Left kidney (tissue), 2 donors: ENCODE data around the gene ALOXE3. TPM values are rescaled to one million over a fixed set of nuclear protein-coding genes. Genes with fewer than 3 reads are reported as not detected.
"Not testable (repeated sequence)": the region's sequence is repeated elsewhere in the genome, so short reads cannot be mapped to it uniquely, and the experiment has no call there.

ENCODE experiments used
- DNase-seq: peaks from one replicate; pipeline ENCODE4 v3.0.0-alpha.2; 2013
- polyA plus RNA-seq: library from polyadenylated mRNA; unstranded; fragments of 120-200 nt; gene quantifications from one replicate; pipeline ENCODE4 v1.2.1, GENCODE V29; 2013; ENCODE audit not compliant: insufficient read length

The ALOXE3 gene
- polyA plus RNA-seq, 1 donor = not detected

DNA sequence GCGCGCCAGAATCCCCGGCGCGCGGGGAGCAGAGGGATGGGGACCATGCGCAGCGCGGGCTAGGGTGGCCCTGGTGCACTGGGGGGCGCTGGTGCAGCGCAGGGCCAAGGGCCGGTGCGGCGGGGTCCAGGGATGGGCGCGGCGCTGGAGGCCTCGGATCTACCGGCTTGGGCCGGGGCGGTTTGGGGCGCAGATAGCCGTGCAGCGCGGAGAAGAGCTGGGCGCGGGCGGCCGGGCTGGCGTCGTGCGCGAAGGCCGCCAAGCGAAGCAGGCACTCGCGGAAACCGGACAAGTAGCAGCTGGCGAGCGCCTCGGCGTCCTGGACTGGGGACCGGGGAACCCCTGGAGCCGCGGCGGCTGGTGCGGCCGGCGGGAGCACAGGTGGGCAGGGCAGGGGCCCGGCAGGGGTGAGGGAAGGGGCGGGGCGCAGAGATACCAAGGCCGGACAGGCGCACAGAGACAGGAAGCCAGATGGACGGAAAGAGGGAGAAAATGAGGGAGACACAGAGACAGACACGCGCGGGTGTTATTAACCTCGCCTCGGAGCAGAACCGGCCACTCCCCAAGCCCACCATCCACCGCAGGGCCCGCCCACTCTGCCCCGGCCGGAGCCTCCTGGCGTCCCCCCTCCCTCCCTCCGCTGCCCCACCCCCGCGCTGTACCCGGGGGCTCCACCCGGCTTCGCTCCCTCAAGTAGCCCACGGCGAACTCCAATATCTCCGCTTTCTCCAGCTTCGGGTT is 3.5 kb upstream of the ALOXE3 start:
- DNase-seq = no peak

DNA sequence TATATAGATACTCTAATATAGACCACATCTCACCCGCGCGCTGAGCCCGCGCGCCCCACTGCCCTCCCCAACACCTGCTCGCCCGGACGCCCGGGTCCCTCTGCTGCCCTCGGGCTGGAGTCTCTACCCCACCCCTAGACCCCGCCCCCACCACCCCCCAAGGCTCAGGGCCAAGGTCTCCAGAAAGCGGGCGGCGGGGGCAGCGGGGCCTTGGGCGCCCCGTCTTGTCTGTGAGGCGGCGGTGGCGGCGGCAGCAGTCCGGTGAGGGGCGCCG is 3.0 kb upstream of the ALOXE3 start:
- DNase-seq = no peak

DNA sequence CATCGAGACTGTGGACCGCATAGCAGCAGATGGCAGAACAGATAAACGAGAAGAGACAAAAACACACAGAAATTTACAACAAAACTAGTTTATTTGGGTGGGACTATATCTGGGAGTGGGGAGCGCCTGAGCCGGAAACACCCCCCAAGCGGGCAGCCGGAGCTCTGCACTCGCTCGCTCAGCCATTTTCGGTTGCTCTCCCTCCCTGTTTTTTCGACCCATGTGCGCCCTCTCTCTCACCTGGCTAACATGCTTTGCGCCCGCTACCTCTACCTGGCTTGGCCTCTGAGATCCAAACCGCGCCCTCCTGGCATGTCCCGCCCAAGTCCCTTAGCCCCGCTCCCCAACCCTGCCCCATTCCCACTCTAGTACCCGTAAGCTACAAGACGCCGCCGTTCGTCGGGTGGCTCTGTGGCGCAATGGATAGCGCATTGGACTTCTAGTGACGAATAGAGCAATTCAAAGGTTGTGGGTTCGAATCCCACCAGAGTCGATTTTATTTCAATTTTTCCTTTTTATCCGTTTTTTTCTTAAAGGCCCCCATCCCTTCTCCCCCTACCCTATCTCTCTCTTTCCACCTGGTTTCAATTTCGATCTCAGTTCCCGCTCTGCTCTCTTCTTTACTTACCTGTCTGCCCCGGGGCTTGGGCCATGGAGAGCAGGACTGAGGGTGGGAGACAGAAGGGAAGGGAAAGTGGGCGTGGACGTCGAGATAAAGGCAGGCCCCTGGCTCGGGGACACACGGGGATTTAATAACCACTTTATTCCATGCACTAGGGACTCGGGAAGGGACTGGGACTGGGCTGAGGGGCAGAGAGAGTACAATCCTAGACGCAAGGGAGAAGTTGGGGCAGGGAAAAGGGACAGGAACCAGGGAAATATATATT is 2.4 kb upstream of the ALOXE3 start:
- DNase-seq = no peak

DNA sequence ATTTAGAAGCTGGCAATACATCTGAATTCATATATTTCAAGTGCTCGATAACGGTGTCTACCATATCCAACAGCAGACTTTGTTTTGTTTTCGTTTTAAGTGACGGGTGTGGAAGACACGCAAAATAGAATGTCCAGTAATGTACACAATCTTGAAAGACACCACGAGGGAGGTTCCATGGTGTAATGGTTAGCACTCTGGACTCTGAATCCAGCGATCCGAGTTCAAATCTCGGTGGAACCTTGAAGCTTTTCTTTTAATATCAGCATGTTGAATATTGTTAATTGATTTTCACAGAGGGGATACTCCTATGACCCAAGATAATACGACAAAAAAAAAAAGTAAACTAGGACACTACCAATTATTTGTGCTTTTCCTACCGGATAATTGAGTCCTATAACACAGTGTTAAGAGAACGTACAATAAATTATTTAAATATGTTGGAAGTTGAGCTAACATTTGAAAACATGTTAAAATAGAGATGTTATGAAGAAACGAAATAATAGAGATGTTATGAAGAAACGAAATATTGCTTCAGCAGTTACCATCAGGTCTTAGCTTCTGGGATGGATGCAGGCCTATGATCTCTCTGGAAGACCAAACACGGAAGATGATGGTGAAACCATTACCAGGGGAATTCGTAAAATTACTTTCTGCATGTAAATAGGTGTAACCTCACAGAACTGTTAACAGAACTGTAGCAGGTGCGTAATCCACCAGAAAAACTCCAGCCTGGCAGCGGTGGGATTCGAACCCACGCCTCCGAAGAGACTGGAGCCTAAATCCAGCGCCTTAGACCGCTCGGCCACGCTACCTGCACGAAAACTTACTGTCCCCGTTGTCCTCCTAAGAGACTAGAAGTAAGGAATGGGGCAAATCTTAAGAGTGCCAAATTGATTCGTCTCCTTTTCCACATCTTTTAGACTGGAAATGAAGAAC is 1.5 kb upstream of the ALOXE3 start:
- DNase-seq = peak; percentile 96

DNA sequence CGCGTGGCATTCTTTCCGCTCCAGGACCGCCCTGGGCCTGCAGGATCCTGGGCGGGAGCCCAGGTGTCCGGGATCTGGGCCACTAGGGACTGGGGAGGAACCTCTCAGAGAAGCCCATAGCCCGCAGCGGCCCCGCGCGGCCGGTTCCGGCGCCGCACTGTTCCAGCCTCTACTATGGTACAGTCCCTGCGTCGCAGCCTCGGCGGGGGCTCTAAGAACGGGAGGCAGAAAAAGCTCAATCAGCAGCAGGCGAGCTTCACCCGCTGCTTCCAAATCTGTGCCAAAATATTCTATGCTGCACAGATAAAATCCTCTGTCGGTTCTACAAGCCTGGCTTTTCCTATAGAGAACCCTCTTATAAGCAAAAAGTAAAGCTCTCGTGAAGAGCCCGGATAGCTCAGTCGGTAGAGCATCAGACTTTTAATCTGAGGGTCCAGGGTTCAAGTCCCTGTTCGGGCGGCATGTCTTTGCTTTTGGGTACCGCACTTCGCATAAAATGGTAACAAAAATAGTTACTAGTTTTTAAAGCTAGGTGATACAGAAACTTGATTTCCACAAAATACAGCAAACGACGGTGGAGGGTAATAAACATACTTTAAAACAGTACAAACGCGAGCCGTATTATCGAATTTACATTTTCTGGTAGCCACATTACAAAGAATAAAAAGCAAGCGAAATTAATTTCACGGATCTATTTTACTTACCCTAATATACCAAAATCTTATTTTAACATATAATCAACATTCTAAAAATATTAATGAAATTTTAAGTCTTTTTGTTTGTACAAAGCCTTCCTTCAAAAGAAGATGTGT is 661 bp upstream of the ALOXE3 start:
- no peak for DNase-seq

DNA sequence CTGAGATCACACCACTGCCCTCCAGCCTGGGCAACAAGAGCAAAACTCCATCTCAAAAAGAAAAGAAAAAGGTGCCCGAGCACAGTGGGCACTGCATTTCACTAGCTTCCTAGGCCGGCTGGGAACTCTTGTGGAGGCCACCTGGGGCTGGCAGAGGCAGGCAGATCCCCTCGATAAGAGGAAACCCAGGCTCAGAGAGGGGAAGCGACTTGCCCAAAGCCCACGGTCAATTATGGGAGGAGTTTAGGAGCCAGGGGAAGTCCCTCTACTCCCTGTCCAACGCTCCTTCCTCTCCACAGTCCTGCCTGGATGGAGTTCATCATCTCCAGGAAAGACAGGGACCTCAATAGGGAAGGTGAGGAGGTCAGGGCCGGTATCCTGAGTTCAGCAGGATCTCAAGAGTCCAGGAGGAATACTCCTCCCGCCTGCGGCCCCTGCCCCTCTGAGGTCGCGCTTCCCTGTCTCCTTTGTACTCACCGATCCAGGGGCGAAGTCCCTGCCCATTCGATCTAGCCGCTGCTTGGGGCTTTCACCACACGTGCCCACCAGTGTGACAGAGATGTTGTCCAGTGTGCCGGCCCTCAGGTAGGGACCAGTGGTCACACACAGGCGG is 841 bp downstream of the ALOXE3 start:
- no peak for DNase-seq

DNA sequence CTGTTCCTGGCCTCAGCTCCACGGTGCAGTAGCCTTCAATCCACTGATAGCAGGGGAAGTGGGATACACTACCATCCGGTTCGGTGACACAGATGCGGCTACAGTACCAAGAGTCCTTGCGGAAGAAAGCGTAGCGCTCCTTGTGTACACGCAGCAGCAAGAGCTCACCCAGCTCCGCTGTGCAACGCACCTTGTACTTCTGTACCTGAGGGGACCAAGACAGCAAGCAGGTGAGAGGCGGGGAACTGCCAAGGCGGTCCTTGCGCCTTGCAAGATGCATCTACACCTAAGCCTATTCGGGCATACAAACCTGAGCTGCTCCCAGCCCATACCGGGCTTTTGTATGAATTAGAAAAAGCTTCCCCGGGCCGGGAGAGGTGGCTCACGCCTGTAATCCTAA is 1.5 kb downstream of the ALOXE3 start:
- DNase-seq = no peak

DNA sequence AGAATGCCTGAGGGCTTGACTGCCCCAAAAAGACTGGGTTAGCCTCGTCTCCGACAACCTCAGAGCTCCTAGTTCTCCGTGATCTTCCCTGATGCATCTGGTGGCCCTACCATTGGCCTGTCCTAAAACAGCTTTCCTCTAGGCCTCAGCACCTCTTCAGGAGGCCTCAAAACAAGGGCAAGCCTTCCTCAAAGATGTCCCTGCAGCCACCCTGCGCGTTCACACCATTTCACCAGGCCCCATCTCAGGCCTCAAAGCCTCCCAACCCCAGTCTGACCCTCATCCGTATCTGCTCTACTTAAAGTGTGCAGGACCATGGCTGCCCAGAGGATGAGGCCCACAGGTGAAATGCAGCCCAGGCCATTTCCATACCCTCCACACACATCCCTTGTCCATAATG is 7.4 kb downstream of the ALOXE3 start:
- DNase-seq = no peak

DNA sequence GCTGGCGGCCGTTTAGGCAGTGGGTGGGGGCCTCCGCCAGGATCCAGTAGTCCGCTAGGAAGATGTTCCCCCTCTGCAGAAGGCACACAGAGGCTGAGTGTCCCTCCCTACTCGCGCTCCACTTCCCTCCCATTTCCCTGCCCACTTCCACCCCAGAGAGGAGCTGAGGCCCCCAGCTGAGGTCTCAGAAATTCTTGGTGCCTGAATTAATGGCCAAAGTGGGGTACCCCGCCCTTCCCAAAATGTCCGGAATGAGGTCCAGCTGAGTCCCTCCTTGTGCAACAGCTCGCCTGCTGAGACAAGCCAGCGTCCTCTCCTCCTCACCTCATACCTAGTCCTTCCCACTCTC is 7.9 kb downstream of the ALOXE3 start:
- no peak for DNase-seq

DNA sequence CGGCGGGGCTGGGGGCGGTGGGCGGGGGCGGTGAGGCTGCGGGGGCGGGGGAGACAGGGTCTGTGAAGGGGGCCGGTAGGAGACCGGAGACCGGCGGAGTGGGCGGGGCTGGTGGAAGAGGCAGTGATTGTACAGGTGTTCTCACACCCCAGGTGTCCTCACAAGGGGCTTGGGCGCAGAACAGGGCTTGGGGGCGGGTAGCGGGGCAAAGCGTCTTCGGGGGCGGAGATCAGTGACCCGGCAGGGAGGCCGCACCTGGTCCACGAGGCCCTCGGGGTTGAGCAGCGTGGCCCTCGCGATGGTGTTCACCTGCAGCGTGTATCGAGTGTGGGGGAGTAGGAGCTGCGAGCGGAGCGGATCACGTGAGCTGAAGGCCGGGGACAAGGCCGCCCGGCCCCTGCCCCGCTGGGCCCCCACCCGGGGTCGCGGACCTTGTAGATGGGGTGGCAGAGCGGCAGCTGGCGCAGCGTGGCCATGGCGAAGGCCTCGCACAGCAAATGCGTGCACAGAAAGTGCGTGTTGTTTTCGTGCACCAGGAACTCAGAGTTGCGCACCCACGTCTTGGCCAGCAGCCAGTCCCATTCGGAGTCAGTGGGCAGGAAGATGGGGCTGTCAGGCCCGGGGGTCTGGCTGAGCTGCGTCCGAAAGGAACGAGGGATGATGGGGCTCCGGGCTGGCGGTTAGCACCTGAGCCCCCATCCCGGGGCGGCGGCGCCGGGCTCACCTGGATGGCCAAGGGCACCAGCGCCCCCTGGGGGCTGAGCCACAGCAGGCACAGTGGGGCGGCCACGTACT is 8.5 kb downstream of the ALOXE3 start:
- DNase-seq = no peak

DNA sequence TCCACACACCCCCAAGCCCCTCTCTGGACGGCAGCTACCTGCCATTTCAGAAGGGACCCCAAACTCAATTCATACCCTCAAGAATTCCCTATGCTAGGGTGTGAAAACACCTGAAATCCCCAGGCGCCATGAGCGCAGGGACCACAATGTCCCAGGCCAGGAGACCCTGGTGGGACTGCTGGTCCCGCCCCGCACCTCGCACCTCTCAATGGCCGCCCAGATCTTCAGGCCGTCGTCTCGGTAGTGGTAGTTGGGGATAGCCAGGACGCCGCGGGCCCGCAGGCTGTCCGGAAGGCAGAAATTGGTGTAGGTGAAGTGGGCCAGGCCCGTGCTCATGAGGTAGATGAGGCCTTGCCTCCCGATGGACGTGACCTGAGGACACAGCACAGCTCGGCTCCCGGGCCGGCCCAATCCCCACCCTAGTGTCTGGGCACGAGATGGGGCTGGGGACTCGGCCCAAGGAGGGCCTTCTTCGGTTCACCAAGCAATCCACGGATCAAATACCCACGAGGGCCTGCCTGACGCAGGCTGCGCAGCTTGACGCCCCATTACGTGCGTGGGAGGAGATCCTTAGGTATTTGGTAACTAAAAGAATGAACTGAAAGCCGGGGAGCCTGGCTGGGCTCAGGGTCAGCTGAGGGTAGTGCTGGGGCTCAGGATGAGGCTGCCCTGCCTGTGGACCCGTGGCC is 9.2 kb downstream of the ALOXE3 start:
- no peak for DNase-seq

DNA sequence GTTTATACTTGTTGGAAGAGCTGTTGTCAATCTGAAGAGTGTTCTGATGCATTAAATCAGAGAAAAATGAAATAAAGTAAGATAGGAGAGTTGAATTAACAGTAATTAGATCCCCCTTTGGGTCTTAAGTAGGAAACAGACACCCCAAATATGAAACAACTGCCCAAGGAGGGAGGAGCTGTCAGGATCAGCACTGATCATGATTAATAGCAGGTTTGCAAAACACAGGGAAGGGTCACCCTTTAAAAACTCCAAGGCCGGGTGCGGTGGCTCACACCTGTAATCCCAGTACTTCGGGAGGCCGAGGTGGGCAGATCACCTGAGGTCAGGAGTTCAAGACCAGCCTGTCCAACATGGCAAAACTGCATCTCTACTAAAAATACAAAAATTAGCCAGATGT is 11.3 kb downstream of the ALOXE3 start:
- not testable (repeated sequence) for DNase-seq

DNA sequence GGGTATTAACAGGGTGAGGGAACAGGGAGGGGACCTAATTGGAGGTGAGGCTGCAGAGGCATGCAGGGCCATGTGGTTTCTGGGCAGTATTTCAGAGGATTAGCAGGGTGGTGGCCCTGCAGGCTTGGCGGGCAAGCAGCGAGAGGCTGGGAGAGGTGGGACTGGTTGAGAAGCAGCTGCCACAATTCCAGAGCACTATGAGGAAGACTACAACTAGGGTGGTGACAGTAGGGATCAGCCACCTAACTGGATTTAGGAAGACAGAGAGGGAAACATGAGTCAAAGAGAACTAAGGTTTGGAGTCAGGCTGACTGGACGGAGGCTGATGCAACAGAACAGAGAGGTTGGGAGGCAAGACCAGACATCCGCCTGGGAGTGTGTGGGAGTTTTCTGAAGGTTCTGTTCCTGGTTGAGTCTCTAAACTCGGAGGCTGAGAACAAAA is 12.3 kb downstream of the ALOXE3 start:
- no peak for DNase-seq

DNA sequence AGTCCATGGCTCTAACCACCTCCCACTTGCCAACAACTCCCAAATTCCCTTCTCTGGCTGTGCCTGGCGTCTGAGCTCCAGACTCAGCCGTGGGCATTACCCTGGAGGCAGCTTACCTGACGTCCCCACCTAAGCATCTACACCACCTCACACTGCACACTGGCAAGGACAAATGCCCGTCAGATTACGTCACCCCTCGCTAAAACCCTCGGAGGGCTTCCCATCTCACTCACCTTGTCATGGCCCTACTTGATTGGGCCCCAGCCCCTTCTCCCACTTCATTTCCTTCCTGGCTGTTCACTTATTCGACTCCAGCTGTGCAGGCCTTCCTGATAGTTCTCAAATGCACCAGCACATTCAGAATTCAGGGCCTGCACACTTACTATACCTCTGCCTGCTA is 13.4 kb downstream of the ALOXE3 start:
- DNase-seq = no peak

DNA sequence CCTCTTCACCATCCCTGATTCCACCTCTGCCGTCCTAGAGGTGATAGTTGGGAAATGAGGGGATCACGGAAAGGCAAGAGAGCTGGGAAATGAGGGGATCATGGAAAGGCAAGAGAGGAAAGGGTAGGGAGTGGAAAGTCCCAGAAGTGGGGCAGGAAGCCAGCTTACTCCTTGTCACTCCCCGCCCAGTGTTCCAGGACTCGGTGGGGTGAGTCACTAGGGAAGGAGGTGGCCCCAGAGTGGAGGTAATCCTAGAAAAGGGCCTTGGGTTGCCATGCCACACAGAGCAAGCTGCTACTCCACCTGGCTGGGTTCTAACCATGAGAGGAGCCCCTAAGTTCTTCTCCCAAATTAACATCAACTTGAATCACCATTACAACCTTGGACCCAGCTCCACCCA is 14.8 kb downstream of the ALOXE3 start:
- no peak for DNase-seq

DNA sequence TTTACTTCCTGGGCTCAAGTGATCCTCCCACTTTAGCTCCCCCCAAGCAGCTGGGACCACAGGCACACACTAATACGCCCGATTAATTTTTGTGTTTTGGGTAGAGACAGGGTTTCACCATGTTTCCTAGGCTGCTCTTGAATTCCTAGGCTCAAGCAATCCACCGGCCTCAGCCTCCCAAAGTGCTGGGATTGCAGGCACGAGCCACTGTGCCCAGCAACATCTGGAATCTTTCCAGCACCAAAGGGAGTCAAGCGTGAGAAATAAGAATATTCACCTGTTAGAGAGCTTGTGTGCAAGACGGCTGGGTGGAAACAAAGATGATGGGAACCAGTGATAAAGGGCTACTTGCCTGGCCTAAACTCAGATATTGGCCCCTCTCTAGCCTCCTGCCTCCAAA is 16.6 kb downstream of the ALOXE3 start:
- peak; percentile 13 for DNase-seq

DNA sequence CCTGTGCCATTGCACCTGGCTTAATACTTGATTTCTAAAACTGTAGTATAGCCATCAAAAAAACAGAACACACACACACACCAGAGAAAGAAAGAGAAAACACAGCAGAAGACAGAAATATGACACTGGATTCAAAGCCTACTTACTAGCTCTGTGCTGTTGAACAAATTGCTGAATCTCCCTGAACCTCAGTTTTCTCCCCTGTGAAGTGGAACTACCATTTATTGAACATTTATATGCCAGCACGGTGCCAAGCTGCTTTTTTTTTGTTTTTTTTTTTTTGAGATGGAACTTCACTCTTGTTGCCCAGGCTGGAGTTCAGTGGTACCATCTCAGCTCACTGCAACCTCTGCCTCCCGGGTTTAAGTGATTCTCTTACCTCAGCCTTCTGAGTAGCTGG is 17.6 kb downstream of the ALOXE3 start:
- DNase-seq = no peak

DNA sequence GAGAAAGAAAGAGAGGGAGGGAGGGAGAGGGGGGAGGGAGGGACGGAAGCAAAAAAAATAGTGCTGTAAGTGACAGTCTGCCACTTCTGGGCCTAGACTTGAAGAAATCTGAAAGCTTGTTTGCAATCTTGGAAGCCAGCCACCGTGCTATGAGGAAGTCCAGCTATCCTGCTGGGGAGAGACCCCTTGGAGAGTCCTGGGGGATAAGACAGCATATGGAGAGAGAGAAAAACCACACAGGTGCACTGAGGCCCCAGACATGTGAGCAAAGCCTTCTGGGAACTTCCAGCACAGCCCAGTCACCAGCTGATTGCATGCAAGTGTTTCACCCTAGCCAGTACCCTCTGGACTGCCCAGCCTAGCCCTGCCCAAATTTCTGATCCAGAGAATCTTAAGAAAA is 18.2 kb downstream of the ALOXE3 start:
- DNase-seq = no peak

DNA sequence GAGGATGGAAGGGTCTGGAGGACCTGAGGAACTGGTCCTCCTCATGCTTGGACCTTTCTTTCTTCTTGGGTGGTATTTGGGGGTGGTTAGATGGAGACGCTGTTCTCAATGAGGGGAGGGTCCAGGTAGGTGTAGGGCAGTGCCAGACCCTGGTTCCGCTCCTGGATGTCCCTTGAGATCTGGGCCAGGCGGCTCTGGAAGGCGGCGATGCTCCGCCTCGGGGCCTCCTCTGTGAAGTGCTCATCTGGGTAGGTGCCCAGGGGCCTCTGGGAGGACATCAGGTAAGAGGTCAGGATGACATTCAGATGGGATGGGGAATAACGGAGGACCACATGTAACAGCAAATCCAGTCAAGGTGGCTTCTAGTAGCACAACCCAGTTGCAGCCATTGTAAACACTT is 21.8 kb downstream of the ALOXE3 start:
- no peak for DNase-seq

DNA sequence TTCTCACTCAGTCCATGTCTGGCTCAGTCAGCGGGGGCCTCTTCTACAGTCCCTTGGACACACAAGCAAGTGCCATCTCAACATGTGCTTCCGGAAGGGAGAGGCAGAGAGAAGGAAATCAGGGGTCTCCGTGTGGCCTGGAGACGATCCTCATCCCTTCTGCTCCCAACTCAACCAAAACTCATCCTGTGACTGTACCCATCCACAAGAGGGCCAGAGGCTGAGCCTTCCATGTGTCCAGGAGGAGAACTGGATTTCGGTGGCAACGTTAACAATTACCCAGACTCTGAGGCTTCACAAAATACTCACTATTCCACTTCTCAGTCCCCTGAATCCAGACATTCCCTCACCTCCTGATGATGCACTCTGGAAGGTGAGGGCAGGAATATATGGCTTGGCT is 23.0 kb downstream of the ALOXE3 start:
- DNase-seq = no peak
